Body of pancreas (tissue), 4 donors: ENCODE results near the gene SLC66A1.

ENCODE experiments used
- POLR2A ChIP-seq, 3 donors: fragments of 450-650 bp; IDR thresholded peaks; one replicate each; pipeline ENCODE4 v1.6.1; 2016; ENCODE audit warnings: antibody characterized with exemption in 3 of 3, mild to moderate bottlenecking in 2 of 3
- TF ChIP-seq, protein P1 (sequence below), 7 experiments: fragments of 450-650 bp in 4 of 7; fragments of 200-600 bp in 3 of 7; sonication (generic) in 3 of 7; IDR thresholded peaks; one replicate each; pipeline ENCODE4 v1.5.1; 2016 to 2019; ENCODE audit warnings: antibody characterized with exemption in 7 of 7

DNA sequence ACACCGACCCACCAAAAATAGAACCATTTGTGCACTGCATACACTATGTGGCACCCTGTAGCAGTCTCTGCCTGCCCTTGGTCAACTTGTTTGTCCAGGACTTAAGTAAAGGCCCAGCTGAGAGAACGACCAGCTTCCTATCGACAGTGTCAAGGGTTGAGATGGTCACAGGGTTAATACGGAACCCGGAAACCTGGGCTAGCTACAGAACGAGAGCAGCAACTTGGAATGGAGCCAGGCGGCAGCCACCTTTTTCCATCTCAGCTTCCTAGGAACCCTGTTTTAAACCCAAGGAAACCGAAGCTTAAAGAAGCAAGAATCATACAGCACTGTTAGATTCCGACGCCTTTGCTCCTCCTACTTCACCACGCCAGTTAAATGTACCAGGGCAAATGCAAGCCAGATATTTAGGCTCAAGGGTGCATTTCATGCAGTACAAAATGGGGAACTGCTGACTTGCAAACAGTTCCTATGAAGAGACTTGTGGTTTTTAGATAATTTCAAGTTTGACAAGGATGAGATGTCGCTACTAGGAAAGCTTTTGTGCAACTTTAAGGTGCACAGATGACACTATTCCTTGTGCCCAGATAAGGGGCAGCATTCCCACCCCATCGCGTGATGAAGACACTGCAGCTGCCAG lies 35.5 kb downstream of the SLC66A1 start:
- no peak for TF ChIP-seq POLR2A (IDR thresholded peaks at IDR 0.05)
- TF ChIP-seq, protein P1, sequence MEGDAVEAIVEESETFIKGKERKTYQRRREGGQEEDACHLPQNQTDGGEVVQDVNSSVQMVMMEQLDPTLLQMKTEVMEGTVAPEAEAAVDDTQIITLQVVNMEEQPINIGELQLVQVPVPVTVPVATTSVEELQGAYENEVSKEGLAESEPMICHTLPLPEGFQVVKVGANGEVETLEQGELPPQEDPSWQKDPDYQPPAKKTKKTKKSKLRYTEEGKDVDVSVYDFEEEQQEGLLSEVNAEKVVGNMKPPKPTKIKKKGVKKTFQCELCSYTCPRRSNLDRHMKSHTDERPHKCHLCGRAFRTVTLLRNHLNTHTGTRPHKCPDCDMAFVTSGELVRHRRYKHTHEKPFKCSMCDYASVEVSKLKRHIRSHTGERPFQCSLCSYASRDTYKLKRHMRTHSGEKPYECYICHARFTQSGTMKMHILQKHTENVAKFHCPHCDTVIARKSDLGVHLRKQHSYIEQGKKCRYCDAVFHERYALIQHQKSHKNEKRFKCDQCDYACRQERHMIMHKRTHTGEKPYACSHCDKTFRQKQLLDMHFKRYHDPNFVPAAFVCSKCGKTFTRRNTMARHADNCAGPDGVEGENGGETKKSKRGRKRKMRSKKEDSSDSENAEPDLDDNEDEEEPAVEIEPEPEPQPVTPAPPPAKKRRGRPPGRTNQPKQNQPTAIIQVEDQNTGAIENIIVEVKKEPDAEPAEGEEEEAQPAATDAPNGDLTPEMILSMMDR (IDR thresholded peaks at IDR 0.05) = no peak
